SH-SY5Y (cell line): ENCODE measurements around the gene TTLL6.

Experiments
- GATA2 ChIP-seq: IDR thresholded peaks from 2 replicates; pipeline ENCODE4 v1.6.1; 2011; ENCODE audit warnings: mild to moderate bottlenecking, low read depth, low read length
- GATA3 ChIP-seq: IDR thresholded peaks from 2 replicates; pipeline ENCODE4 v1.6.1; 2011; ENCODE audit warnings: low read depth, mild to moderate bottlenecking, low read length, moderate library complexity

DNA sequence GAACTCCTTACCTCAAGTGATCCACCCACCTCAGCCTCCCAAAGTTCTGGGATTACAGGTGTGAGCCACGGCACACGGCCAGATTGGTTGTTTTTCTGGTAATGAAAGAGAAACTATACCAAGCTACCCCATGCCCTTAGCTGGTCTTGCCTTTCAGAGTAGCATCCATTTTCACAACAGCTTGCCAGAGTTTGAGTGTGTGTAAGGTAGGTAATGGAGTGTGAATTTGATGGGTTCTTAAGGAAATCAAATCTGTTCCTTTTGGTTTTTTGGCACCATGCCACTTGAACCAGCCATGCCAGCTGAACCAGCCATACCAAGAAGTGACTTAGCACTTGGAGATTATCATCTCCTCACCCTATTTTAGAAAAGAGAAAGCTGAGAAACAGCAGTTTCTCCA lies 18.9 kb upstream of the TTLL6 start:
- TF ChIP-seq GATA2 (no peak), GATA3 (no peak)
